Liver (tissue), 9 donors: Measurements from ENCODE around the gene MYH13. TPM values are rescaled to one million over a fixed set of nuclear protein-coding genes. Genes with fewer than 3 reads are reported as not detected.

Source experiments
- DNase-seq: peaks from one replicate; pipeline ENCODE4 v3.0.0-alpha.2; 2017; ENCODE audit warnings: low spot score
- H3K27ac ChIP-seq, 2 donors: one replicate each; pipeline ENCODE4 v1.7.0; 2013; ENCODE audit warnings: inconsistent platforms in 2 of 2, low read length in 2 of 2, control low read depth in 1 of 2, low read depth in 1 of 2, mild to moderate bottlenecking in 1 of 2
- H3K27me3 ChIP-seq, 4 donors: one replicate each; pipeline versions ENCODE4 v1.6.1 to v1.7.0; 2013; ENCODE audit warnings: low read length in 3 of 4, inconsistent platforms in 1 of 4, mild to moderate bottlenecking in 1 of 4, moderate library complexity in 1 of 4; ENCODE audit not compliant: control insufficient read depth in 4 of 4, insufficient read depth in 4 of 4
- H3K36me3 ChIP-seq, 4 donors: one replicate each; pipeline versions ENCODE4 v1.6.1 to v1.7.0; 2013; ENCODE audit warnings: low read length in 3 of 4, mild to moderate bottlenecking in 3 of 4, low read depth in 1 of 4, moderate library complexity in 1 of 4; ENCODE audit not compliant: control insufficient read depth in 4 of 4, insufficient read depth in 3 of 4
- H3K4me1 ChIP-seq, 4 donors: one replicate each; pipeline versions ENCODE4 v1.6.1 to v1.7.0; 2013; ENCODE audit warnings: low read length in 3 of 4, mild to moderate bottlenecking in 3 of 4, moderate library complexity in 1 of 4; ENCODE audit not compliant: control insufficient read depth in 4 of 4, insufficient read depth in 4 of 4
- H3K4me3 ChIP-seq, 3 donors: one replicate each; pipeline versions ENCODE4 v1.6.1 to v1.7.0; 2013; ENCODE audit warnings: low read length in 3 of 3, control low read depth in 1 of 3, low read depth in 1 of 3, mild to moderate bottlenecking in 1 of 3
- H3K9ac ChIP-seq, 2 donors: one replicate each; pipeline ENCODE4 v1.7.0; 2013; ENCODE audit warnings: low read length in 2 of 2, mild to moderate bottlenecking in 2 of 2, moderate library complexity in 2 of 2, control low read depth in 1 of 2, low read depth in 1 of 2
- H3K9me3 ChIP-seq, 4 donors: one replicate each; pipeline versions ENCODE4 v1.6.1 to v1.7.0; 2013; ENCODE audit warnings: low read length in 3 of 4; ENCODE audit not compliant: control insufficient read depth in 4 of 4
- EGR1 ChIP-seq, 2 donors: IDR thresholded peaks; 2 replicates each; pipeline ENCODE4 v1.6.1; 2016 to 2018; ENCODE audit warnings: antibody characterized with exemption in 2 of 2, low read depth in 2 of 2
- FOXA1 ChIP-seq: IDR thresholded peaks from 2 replicates; pipeline ENCODE4 v1.6.1; 2016; ENCODE audit warnings: antibody characterized with exemption
- FOXA2 ChIP-seq: IDR thresholded peaks from 2 replicates; pipeline ENCODE4 v1.6.1; 2016; ENCODE audit warnings: antibody characterized with exemption
- GABPA ChIP-seq, 2 donors: IDR thresholded peaks in 1 of 2; conservative IDR thresholded peaks in 1 of 2; 2 replicates each; pipeline ENCODE4 v1.6.1; 2016; ENCODE audit warnings: antibody characterized with exemption in 2 of 2, mild to moderate bottlenecking in 1 of 2, moderate library complexity in 1 of 2
- HNF4A ChIP-seq, 2 donors: conservative IDR thresholded peaks; 2 replicates each; pipeline ENCODE4 v1.6.1; 2016; ENCODE audit warnings: antibody characterized with exemption in 2 of 2, mild to moderate bottlenecking in 2 of 2
- HNF4G ChIP-seq: IDR thresholded peaks from 2 replicates; pipeline ENCODE4 v1.6.1; 2016; ENCODE audit warnings: antibody characterized with exemption
- MAX ChIP-seq: IDR thresholded peaks from 2 replicates; pipeline ENCODE4 v1.6.1; 2016; ENCODE audit warnings: antibody characterized with exemption
- NR2F2 ChIP-seq: IDR thresholded peaks from 2 replicates; pipeline ENCODE4 v1.6.1; 2016; ENCODE audit warnings: antibody characterized with exemption
- RAD21 ChIP-seq, 2 donors: IDR thresholded peaks; 2 replicates each; pipeline ENCODE4 v1.6.1; 2016; ENCODE audit warnings: antibody characterized with exemption in 2 of 2, mild to moderate bottlenecking in 2 of 2
- RXRA ChIP-seq, 2 donors: IDR thresholded peaks; 2 replicates each; pipeline ENCODE4 v1.6.1; 2017 to 2018; ENCODE audit warnings: antibody characterized with exemption in 2 of 2, mild to moderate bottlenecking in 1 of 2
- SP1 ChIP-seq: IDR thresholded peaks from 2 replicates; pipeline ENCODE4 v1.6.1; 2018; ENCODE audit warnings: antibody characterized with exemption, mild to moderate bottlenecking
- TAF1 ChIP-seq: conservative IDR thresholded peaks from 2 replicates; pipeline ENCODE4 v1.6.1; 2016; ENCODE audit warnings: antibody characterized with exemption, mild to moderate bottlenecking
- YY1 ChIP-seq: IDR thresholded peaks from 2 replicates; pipeline ENCODE4 v1.6.1; 2016; ENCODE audit warnings: antibody characterized with exemption, mild to moderate bottlenecking
- WGBS: extraction: QIAGEN DNeasy Blood & Tissue Kit; methylation state at CpG from one replicate; pipeline ENCODE4 v1.1.7; 2013; 5-methylcytosine and 5-hydroxymethylcytosine counted together
- polyA plus RNA-seq, 2 donors: library from polyadenylated mRNA; stranded (reverse) in 1 of 2; unstranded in 1 of 2; fragments of 200-250 nt in 1 of 2; fragments of >200 nt in 1 of 2; fragmentation: Nextera tagmentation in 1 of 2; extraction: Ambion mirVana in 1 of 2; gene quantifications; one replicate each; pipeline versions ENCODE4 v1.2.1 to v1.2.3, GENCODE V29; 2013 to 2015
- total RNA-seq, 2 donors: library from RNA; depleted of rRNA; stranded (reverse); fragments of >200 nt; gene quantifications; one replicate each; pipeline ENCODE4 v1.2.3, GENCODE V29; 2014
- TF ChIP-seq, protein P1 (sequence below): IDR thresholded peaks from 2 replicates; pipeline ENCODE4 v1.6.1; 2016; ENCODE audit warnings: antibody characterized with exemption
- TF ChIP-seq, protein P2 (sequence below): IDR thresholded peaks from 2 replicates; pipeline ENCODE4 v1.6.1; 2016; ENCODE audit warnings: antibody characterized with exemption, mild to moderate bottlenecking
- TF ChIP-seq, protein P3 (sequence below): IDR thresholded peaks from 2 replicates; pipeline ENCODE4 v1.6.1; 2016; ENCODE audit warnings: antibody characterized with exemption
- TF ChIP-seq, protein P4 (sequence below): fragments of 150-350 bp; IDR thresholded peaks from 2 replicates; pipeline ENCODE4 v1.5.1; 2017; ENCODE audit warnings: improper control_type of control experiment, low read depth, low read length; ENCODE audit not compliant: missing input control
- donor health status: healthy.
- donor health status: healthy.
- donor health status: healthy.
- donor health status: healthy.
- donor health status: healthy.

The MYH13 gene
- total and polyA plus RNA-seq, 4 donors: not detected

DNA sequence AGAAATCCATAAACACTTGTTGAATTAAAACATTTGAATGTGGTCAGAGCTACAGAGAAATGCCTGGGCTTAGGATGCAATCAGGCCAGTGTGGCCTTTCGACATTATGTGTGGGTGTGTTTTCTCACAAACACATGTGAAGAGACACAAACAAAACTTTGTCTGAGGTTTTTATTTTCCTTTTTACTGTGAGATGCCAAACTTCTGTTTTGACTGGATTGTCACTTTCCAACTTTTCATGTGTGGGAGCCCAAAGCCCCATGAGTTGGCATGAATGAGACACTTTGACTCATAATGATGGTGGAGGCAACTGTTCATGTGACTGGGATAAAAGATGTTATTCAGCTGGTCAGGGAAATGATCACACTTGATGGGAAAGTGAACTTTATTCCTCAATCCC, 102.5 kb downstream of the MYH13 start:
- H3K9me3 ChIP-seq: no peaks in the 10 kb centered on the region
- H3K36me3 ChIP-seq: no peaks in the 10 kb centered on the region
- no peak for TF ChIP-seq GABPA (IDR thresholded peaks at IDR 0.05 in 1 of 2, conservative IDR thresholded peaks at IDR 0.05 in 1 of 2)
- no peak for TF ChIP-seq YY1
- no peak for TF ChIP-seq FOXA2
- no peak for TF ChIP-seq RXRA (IDR thresholded peaks at IDR 0.05)
- no peak for TF ChIP-seq HNF4G
- TF ChIP-seq TAF1: no peak
- TF ChIP-seq, protein P1, sequence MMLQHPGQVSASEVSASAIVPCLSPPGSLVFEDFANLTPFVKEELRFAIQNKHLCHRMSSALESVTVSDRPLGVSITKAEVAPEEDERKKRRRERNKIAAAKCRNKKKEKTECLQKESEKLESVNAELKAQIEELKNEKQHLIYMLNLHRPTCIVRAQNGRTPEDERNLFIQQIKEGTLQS: no peak
- no peak for TF ChIP-seq FOXA1
- no peak for TF ChIP-seq MAX
- TF ChIP-seq, protein P2, sequence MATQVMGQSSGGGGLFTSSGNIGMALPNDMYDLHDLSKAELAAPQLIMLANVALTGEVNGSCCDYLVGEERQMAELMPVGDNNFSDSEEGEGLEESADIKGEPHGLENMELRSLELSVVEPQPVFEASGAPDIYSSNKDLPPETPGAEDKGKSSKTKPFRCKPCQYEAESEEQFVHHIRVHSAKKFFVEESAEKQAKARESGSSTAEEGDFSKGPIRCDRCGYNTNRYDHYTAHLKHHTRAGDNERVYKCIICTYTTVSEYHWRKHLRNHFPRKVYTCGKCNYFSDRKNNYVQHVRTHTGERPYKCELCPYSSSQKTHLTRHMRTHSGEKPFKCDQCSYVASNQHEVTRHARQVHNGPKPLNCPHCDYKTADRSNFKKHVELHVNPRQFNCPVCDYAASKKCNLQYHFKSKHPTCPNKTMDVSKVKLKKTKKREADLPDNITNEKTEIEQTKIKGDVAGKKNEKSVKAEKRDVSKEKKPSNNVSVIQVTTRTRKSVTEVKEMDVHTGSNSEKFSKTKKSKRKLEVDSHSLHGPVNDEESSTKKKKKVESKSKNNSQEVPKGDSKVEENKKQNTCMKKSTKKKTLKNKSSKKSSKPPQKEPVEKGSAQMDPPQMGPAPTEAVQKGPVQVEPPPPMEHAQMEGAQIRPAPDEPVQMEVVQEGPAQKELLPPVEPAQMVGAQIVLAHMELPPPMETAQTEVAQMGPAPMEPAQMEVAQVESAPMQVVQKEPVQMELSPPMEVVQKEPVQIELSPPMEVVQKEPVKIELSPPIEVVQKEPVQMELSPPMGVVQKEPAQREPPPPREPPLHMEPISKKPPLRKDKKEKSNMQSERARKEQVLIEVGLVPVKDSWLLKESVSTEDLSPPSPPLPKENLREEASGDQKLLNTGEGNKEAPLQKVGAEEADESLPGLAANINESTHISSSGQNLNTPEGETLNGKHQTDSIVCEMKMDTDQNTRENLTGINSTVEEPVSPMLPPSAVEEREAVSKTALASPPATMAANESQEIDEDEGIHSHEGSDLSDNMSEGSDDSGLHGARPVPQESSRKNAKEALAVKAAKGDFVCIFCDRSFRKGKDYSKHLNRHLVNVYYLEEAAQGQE: no peak
- TF ChIP-seq, protein P3, sequence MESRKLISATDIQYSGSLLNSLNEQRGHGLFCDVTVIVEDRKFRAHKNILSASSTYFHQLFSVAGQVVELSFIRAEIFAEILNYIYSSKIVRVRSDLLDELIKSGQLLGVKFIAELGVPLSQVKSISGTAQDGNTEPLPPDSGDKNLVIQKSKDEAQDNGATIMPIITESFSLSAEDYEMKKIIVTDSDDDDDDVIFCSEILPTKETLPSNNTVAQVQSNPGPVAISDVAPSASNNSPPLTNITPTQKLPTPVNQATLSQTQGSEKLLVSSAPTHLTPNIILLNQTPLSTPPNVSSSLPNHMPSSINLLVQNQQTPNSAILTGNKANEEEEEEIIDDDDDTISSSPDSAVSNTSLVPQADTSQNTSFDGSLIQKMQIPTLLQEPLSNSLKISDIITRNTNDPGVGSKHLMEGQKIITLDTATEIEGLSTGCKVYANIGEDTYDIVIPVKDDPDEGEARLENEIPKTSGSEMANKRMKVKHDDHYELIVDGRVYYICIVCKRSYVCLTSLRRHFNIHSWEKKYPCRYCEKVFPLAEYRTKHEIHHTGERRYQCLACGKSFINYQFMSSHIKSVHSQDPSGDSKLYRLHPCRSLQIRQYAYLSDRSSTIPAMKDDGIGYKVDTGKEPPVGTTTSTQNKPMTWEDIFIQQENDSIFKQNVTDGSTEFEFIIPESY: no peak
- TF ChIP-seq EGR1 (IDR thresholded peaks at IDR 0.05; ENCODE audit: low read depth in 2 of 2): no peak
- no peak for TF ChIP-seq SP1
- TF ChIP-seq HNF4A (conservative IDR thresholded peaks at IDR 0.05): no peak
- TF ChIP-seq RAD21 (IDR thresholded peaks at IDR 0.05): no peak
- TF ChIP-seq, protein P4, sequence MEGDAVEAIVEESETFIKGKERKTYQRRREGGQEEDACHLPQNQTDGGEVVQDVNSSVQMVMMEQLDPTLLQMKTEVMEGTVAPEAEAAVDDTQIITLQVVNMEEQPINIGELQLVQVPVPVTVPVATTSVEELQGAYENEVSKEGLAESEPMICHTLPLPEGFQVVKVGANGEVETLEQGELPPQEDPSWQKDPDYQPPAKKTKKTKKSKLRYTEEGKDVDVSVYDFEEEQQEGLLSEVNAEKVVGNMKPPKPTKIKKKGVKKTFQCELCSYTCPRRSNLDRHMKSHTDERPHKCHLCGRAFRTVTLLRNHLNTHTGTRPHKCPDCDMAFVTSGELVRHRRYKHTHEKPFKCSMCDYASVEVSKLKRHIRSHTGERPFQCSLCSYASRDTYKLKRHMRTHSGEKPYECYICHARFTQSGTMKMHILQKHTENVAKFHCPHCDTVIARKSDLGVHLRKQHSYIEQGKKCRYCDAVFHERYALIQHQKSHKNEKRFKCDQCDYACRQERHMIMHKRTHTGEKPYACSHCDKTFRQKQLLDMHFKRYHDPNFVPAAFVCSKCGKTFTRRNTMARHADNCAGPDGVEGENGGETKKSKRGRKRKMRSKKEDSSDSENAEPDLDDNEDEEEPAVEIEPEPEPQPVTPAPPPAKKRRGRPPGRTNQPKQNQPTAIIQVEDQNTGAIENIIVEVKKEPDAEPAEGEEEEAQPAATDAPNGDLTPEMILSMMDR: no peak
- TF ChIP-seq NR2F2: no peak
- no peak for DNase-seq
- 78% methylated on average over 1 of the region's 1 CpG for WGBS
- H3K27me3 ChIP-seq: peaks cover 0 to 2% (median 0%) of the 10 kb centered on the region in 4 donors
- no peak overlapping the region for H3K27ac ChIP-seq
- H3K4me1 ChIP-seq: no peaks in the 10 kb centered on the region
- no peak overlapping the region for H3K4me3 ChIP-seq
- H3K9ac ChIP-seq: no peak overlapping the region

GRCh38 chr17:10268005-10268404, 104.8 kb downstream of the MYH13 start:
- 78% methylated on average over 4 of the region's 4 CpGs for WGBS

More at GRCh38 chr17:10268005-10268404, 104.8 kb downstream of the MYH13 start:
- no peaks in the 10 kb centered on the region for H3K36me3 ChIP-seq
- DNase-seq: no peak
- H3K4me3 ChIP-seq: no peak overlapping the region
- H3K27me3 ChIP-seq: peaks cover 0 to 2% (median 0%) of the 10 kb centered on the region in 4 donors
- no peak overlapping the region for H3K9ac ChIP-seq
- H3K9me3 ChIP-seq: no peaks in the 10 kb centered on the region
- no peaks in the 10 kb centered on the region for H3K4me1 ChIP-seq
- H3K27ac ChIP-seq: no peak overlapping the region
- TF ChIP-seq, protein P1: no peak
- no peak for TF ChIP-seq GABPA (IDR thresholded peaks at IDR 0.05 in 1 of 2, conservative IDR thresholded peaks at IDR 0.05 in 1 of 2)
- no peak for TF ChIP-seq NR2F2
- TF ChIP-seq SP1: no peak
- TF ChIP-seq FOXA2: no peak
- TF ChIP-seq, protein P3: no peak
- no peak for TF ChIP-seq EGR1 (IDR thresholded peaks at IDR 0.05; ENCODE audit: low read depth in 2 of 2)
- TF ChIP-seq RXRA (IDR thresholded peaks at IDR 0.05): no peak
- TF ChIP-seq MAX: no peak
- TF ChIP-seq, protein P2: no peak
- TF ChIP-seq TAF1: no peak
- TF ChIP-seq FOXA1: no peak
